Type B pancreatic cell (in vitro differentiated cells): Measurements from ENCODE around the gene ZNF655. TPM values are rescaled to one million over a fixed set of nuclear protein-coding genes. Genes with fewer than 3 reads are reported as not detected.
"Not testable (repeated sequence)": the region's sequence is repeated elsewhere in the genome, so short reads cannot be mapped to it uniquely, and the experiment has no call there.

Source experiments
- DNase-seq: peaks from one replicate; pipeline ENCODE4 v3.0.0; 2021; ENCODE audit warnings: mixed read lengths; ENCODE audit not compliant: unreplicated experiment; ENCODE audit errors: extremely low spot score
- H3K27ac Mint-ChIP-seq: 2 replicates; pipeline ENCODE4 v1.8.0; 2021; ENCODE audit warnings: mild to moderate bottlenecking, mixed read lengths
- H3K27me3 Mint-ChIP-seq: 2 replicates; pipeline ENCODE4 v1.8.0; 2021; ENCODE audit warnings: mixed read lengths
- H3K36me3 Mint-ChIP-seq: 2 replicates; pipeline ENCODE4 v1.8.0; 2021; ENCODE audit warnings: mixed read lengths
- H3K4me1 Mint-ChIP-seq: one replicate; pipeline ENCODE4 v1.8.0; 2021; ENCODE audit warnings: mixed read lengths; ENCODE audit not compliant: unreplicated experiment
- H3K4me3 Mint-ChIP-seq: 2 replicates; pipeline ENCODE4 v1.8.0; 2021; ENCODE audit warnings: mild to moderate bottlenecking, mixed read lengths
- H3K9me3 Mint-ChIP-seq: 2 replicates; pipeline ENCODE4 v1.8.0; 2021; ENCODE audit warnings: mixed read lengths
- CTCF ChIP-seq: fragments of 200-600 bp; sonication (generic); conservative IDR thresholded peaks from 2 replicates; pipeline ENCODE4 v1.5.0; 2021; ENCODE audit warnings: antibody characterized with exemption, mild to moderate bottlenecking
- total RNA-seq: library from RNA; stranded (reverse); gene quantifications from 2 replicates; pipeline ENCODE4 v1.2.1, GENCODE V29; 2021; ENCODE audit warnings: low replicate concordance

ZNF655 gene
- total RNA-seq, 1 donor from 2014 or later, result 69.2 TPM

GRCh38 chr7:99560834-99561736 is 2.6 kb downstream of the ZNF655 start:
- Mint-ChIP-seq H3K4me3 (peak overlapping the region; percentile 96), H3K36me3 (peaks cover 37% of the 10 kb centered on the region), H3K4me1 (peaks cover 20% of the 10 kb centered on the region), H3K27me3 (no peaks in the 10 kb centered on the region), H3K9me3 (no peaks in the 10 kb centered on the region), H3K27ac (peak overlapping the region; percentile 94)
- TF ChIP-seq CTCF, result no peak
- no peak for DNase-seq

- Mint-ChIP-seq H3K27me3 (no peaks in the 10 kb centered on the region), H3K27ac (peak overlapping the region; percentile 94), H3K9me3 (no peaks in the 10 kb centered on the region), H3K36me3 (peaks cover 37% of the 10 kb centered on the region), H3K4me3 (peak overlapping the region; percentile 96), H3K4me1 (peaks cover 20% of the 10 kb centered on the region)
- TF ChIP-seq CTCF, result no peak
- DNase-seq, result no peak
Observed at GRCh38 chr7:99561737-99562051, 3.3 kb downstream of the ZNF655 start.

- Mint-ChIP-seq H3K27ac (peak overlapping the region; percentile 94), H3K9me3 (no peaks in the 10 kb centered on the region), H3K4me3 (peak overlapping the region; percentile 47), H3K4me1 (peaks cover 17% of the 10 kb centered on the region), H3K27me3 (no peaks in the 10 kb centered on the region), H3K36me3 (peaks cover 37% of the 10 kb centered on the region)
- no peak for DNase-seq
- no peak for TF ChIP-seq CTCF
Observed at GRCh38 chr7:99562114-99562784, 3.8 kb downstream of the ZNF655 start.

DNA sequence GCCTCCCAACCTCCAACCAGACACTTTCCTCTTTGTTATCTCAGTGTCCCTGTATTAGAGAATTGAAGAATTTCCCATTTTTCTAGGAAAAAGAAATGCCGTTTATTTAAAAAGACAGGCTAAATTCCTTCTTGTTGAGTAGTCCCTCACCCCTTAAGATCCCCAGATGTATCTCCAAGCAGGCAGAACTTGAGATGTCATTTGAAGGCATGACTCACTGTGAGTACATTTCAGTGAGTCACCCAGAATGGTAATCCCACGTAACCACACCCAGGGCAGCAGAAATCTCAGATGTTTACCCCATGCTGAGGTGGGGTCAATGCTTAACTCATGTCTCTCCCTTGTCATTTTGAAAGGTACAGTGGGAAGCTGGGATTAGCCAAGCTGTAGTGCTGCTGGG is 4.4 kb downstream of the ZNF655 start:
- Mint-ChIP-seq H3K9me3 (no peaks in the 10 kb centered on the region), H3K27me3 (no peaks in the 10 kb centered on the region), H3K27ac (peak overlapping the region; percentile 94), H3K36me3 (peaks cover 35% of the 10 kb centered on the region), H3K4me1 (peaks cover 11% of the 10 kb centered on the region), H3K4me3 (peak overlapping the region; percentile 47)
- DNase-seq, result no peak
- TF ChIP-seq CTCF, result no peak

GRCh38 chr7:99563650-99564049 is 5.2 kb downstream of the ZNF655 start:
- H3K36me3 Mint-ChIP-seq, result peaks cover 32% of the 10 kb centered on the region
- H3K9me3 Mint-ChIP-seq, result no peaks in the 10 kb centered on the region
- no peak for DNase-seq
- TF ChIP-seq CTCF, result no peak
- peak overlapping the region; percentile 48 for H3K4me3 Mint-ChIP-seq
- peaks cover 8% of the 10 kb centered on the region for H3K4me1 Mint-ChIP-seq
- peak overlapping the region; percentile 73 for H3K27ac Mint-ChIP-seq
- H3K27me3 Mint-ChIP-seq, result no peaks in the 10 kb centered on the region

- not testable (repeated sequence) for DNase-seq
- H3K36me3 Mint-ChIP-seq, result peaks cover 39% of the 10 kb centered on the region
Observed at GRCh38 chr7:99568770-99569169, 10.3 kb downstream of the ZNF655 start.

More at GRCh38 chr7:99568770-99569169, 10.3 kb downstream of the ZNF655 start:
- not testable (repeated sequence) for H3K4me3 Mint-ChIP-seq, H3K4me1 Mint-ChIP-seq, H3K27ac Mint-ChIP-seq, H3K9me3 Mint-ChIP-seq, H3K27me3 Mint-ChIP-seq
